Endothelial cell of umbilical vein (primary cell): ENCODE results near the gene CCBE1. TPM values are rescaled to one million over a fixed set of nuclear protein-coding genes. Genes with fewer than 3 reads are reported as not detected.

Source experiments
- BruUV-seq: library from RNA; stranded (reverse); fragments of 400-500 nt; replicated peaks from 2 replicates; lab custom pipeline; 2021; lab: Mats Ljungman, UMichigan
- CTCF ChIA-PET: fragments of 300-600, 350-600 bp; sonication (Branson Sonifier 250); formaldehyde crosslinking; loops from one replicate; lab custom pipeline; 2021; ENCODE audit warnings: antibody characterized with exemption, inconsistent platforms; lab: Charles Lee
- POLR2A ChIA-PET: fragments of 300-600, 350-600 bp; sonication (Branson Sonifier 250); formaldehyde crosslinking; loops from one replicate; lab custom pipeline; 2021; ENCODE audit warnings: antibody characterized with exemption, inconsistent platforms; lab: Charles Lee
- DNase-seq: peaks from one replicate; pipeline ENCODE4 v3.0.0-alpha.2; 2011; ENCODE audit warnings: low read depth, low spot score
- FAIRE-seq: peaks from 2 replicates; lab custom pipeline; 2011; peaks lifted over from hg19 to GRCh38; lab: Jason Lieb, UNC
- H2AFZ ChIP-seq: 2 replicates; pipeline ENCODE4 v1.6.0; 2012; ENCODE audit warnings: low read depth, low read length, control low read depth, inconsistent platforms
- H3K27ac ChIP-seq: 2 replicates; pipeline ENCODE4 v1.5.1; 2011; ENCODE audit warnings: low read depth, mild to moderate bottlenecking, control low read depth, low read length, moderate library complexity; ENCODE audit not compliant: insufficient read depth
- H3K27me3 ChIP-seq, 2 experiments: 2 replicates each; pipeline versions ENCODE4 v1.6.0 to v1.6.1; 2011; ENCODE audit warnings: low read length in 2 of 2, mixed read lengths in 1 of 2; ENCODE audit not compliant: control insufficient read depth in 2 of 2, insufficient read depth in 2 of 2
- H3K36me3 ChIP-seq, 2 experiments: 2 replicates in 1 of 2; 3 replicates in 1 of 2; pipeline ENCODE4 v1.5.1; 2011; ENCODE audit warnings: low read length in 2 of 2, mild to moderate bottlenecking in 1 of 2, moderate library complexity in 1 of 2; ENCODE audit not compliant: control insufficient read depth in 2 of 2, insufficient read depth in 2 of 2; ENCODE audit errors: extremely low read depth in 1 of 2
- H3K4me1 ChIP-seq: 3 replicates; pipeline ENCODE4 v1.5.1; 2011; ENCODE audit warnings: mild to moderate bottlenecking, low read length; ENCODE audit not compliant: control insufficient read depth, insufficient read depth; ENCODE audit errors: extremely low read depth
- H3K4me2 ChIP-seq: 2 replicates; pipeline ENCODE4 v1.6.1; 2011; ENCODE audit warnings: low read length, control low read depth, mixed read lengths; ENCODE audit not compliant: insufficient read depth
- H3K4me3 ChIP-seq, 3 experiments: fragments of 200-600 bp in 1 of 3; sonication (generic), shearing (Covaris generic) in 1 of 3; replicated peaks in 1 of 3; 2 replicates each; pipeline ENCODE4 v1.5.1; 2011 to 2016; ENCODE audit warnings: control low read depth in 3 of 3, low read length in 3 of 3, mild to moderate bottlenecking in 2 of 3, inconsistent platforms in 1 of 3, low read depth in 1 of 3, moderate library complexity in 1 of 3; ENCODE audit not compliant: insufficient read depth in 1 of 3
- H3K79me2 ChIP-seq: 2 replicates; pipeline ENCODE4 v1.6.0; 2012; ENCODE audit warnings: low read length, inconsistent platforms; ENCODE audit not compliant: control insufficient read depth, insufficient read depth
- H3K9ac ChIP-seq: replicated peaks from 2 replicates; pipeline ENCODE3; 2011; ENCODE audit warnings: low read length, control low read depth; ENCODE audit not compliant: insufficient read depth; ENCODE audit errors: extremely low read depth
- H3K9me1 ChIP-seq: replicated peaks from 3 replicates; pipeline ENCODE4 v1.6.0; 2011; ENCODE audit warnings: mild to moderate bottlenecking, low read length; ENCODE audit not compliant: control insufficient read depth, insufficient read depth; ENCODE audit errors: extremely low read depth
- H3K9me3 ChIP-seq: replicated peaks from 2 replicates; pipeline ENCODE4 v1.5.1; 2012; ENCODE audit warnings: low read length, inconsistent platforms; ENCODE audit not compliant: control insufficient read depth, insufficient read depth
- H4K20me1 ChIP-seq: replicated peaks from 2 replicates; pipeline ENCODE3; 2011; ENCODE audit warnings: mild to moderate bottlenecking, low read length; ENCODE audit not compliant: control insufficient read depth, insufficient read depth; ENCODE audit errors: extremely low read depth
- EZH2 ChIP-seq: IDR thresholded peaks from 2 replicates; pipeline ENCODE4 v1.6.1; 2012; ENCODE audit warnings: borderline replicate concordance, low read depth, mild to moderate bottlenecking, moderate library complexity, low read length, inconsistent platforms; ENCODE audit not compliant: severe bottlenecking
- FOS ChIP-seq: IDR thresholded peaks from 2 replicates; pipeline ENCODE4 v1.6.1; 2011; ENCODE audit warnings: mild to moderate bottlenecking, low read length, moderate library complexity, borderline replicate concordance; ENCODE audit not compliant: insufficient read depth
- GATA2 ChIP-seq: IDR thresholded peaks from 2 replicates; pipeline ENCODE4 v1.7.0; 2011; ENCODE audit warnings: low read depth, mild to moderate bottlenecking, moderate library complexity, mixed read lengths, low read length; ENCODE audit not compliant: insufficient read length, insufficient read depth
- JUN ChIP-seq: IDR thresholded peaks from 2 replicates; pipeline ENCODE4 v1.6.1; 2011; ENCODE audit warnings: borderline replicate concordance, low read depth; ENCODE audit not compliant: insufficient read length, insufficient read depth
- MYC ChIP-seq: IDR thresholded peaks from one replicate; pipeline ENCODE4 v1.6.1; 2011; ENCODE audit warnings: mild to moderate bottlenecking, low read depth, low read length
- POLR2A ChIP-seq: IDR thresholded peaks from 2 replicates; pipeline ENCODE4 v1.6.1; 2012; ENCODE audit warnings: low read depth, mild to moderate bottlenecking, control low read depth, low read length
- POLR2AphosphoS5 ChIP-seq: IDR thresholded peaks from 2 replicates; pipeline ENCODE4 v1.6.1; 2012; ENCODE audit warnings: low read depth, mild to moderate bottlenecking, control low read depth, low read length, moderate library complexity; ENCODE audit not compliant: insufficient read depth
- dilution Hi-C: fragments of 300-500 bp; cut with MboI; formaldehyde crosslinking; loops from one replicate; pipeline ENCODE4 v1.15.0; 2019; ENCODE audit warnings: low sequenced_read_pairs; ENCODE audit not compliant: extremely low pct_ligation_motif_present
- intact Hi-C: fragments of 100-400 bp; cut with micrococcal nuclease; formaldehyde crosslinking; loops from one replicate; pipeline ENCODE4 v1.10.0; 2022
- polyA plus RNA-seq, 4 experiments: library from polyadenylated mRNA; depleted of rRNA in 3 of 4; stranded (reverse) in 3 of 4; unstranded in 1 of 4; fragments of >200 nt; gene quantifications; 2 replicates each; pipeline versions ENCODE4 v1.2.1 to v1.2.3, GENCODE V29; 2011 to 2012; ENCODE audit warnings: missing spikeins in 1 of 4
- total RNA-seq: library from RNA; stranded (reverse); gene quantifications from 2 replicates; pipeline ENCODE4 v1.2.3, GENCODE V29; 2021
- TF ChIP-seq, protein P1 (sequence below): IDR thresholded peaks from 2 replicates; pipeline ENCODE4 v1.6.1; 2011; ENCODE audit not compliant: insufficient read depth, insufficient read length
- TF ChIP-seq, protein P2 (sequence below), 2 donors: IDR thresholded peaks; 1 replicate in 1 of 2; 2 replicates in 1 of 2; pipeline ENCODE4 v1.5.1; 2011; ENCODE audit warnings: low read length in 2 of 2, mild to moderate bottlenecking in 2 of 2, moderate library complexity in 2 of 2, control low read depth in 1 of 2, inconsistent platforms in 1 of 2, low read depth in 1 of 2; ENCODE audit not compliant: insufficient read depth in 1 of 2; ENCODE audit errors: extremely low read depth in 1 of 2

The CCBE1 gene
- total and polyA plus RNA-seq, 2 donors (not counting 3 experiments of a cell fraction or from before 2014, with no cell fraction given): 0.04 TPM; not detected in 1

DNA sequence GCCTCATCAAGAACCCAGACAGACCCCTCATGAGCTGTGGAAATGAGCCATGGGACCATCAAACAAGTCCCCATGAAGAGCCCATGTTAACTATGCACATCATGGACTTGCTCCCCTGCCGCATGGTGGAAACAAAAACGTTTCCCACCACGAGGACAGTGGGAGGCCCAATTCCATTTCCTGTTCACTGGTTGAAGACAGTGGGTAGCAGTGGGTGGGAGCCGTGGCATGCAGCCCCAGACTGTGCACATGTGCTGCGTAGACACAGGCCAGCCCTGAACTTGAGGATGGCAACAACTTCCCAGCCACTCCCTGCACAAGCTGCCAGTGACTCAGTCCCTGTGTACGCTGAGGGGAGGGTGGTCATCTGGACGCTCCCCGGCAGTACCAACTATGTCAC, 229.7 kb downstream of the CCBE1 start:
- Histone ChIP-seq H3K27ac (no peak overlapping the region), H3K4me3 (no peak overlapping the region), H4K20me1 (no peaks in the 10 kb centered on the region), H3K9me3 (no peaks in the 10 kb centered on the region), H3K9me1 (no peaks in the 10 kb centered on the region), H3K36me3 (no peaks in the 10 kb centered on the region), H3K9ac (no peak overlapping the region), H3K27me3 (no peaks in the 10 kb centered on the region), H3K4me2 (no peak overlapping the region), H3K4me1 (no peaks in the 10 kb centered on the region), H2AFZ (no peak overlapping the region), H3K79me2 (no peaks in the 10 kb centered on the region)
- DNase-seq (no peak), FAIRE-seq (no peak)
- dilution Hi-C loops: no loop called here
- POLR2A ChIA-PET: no interaction called here
- intact Hi-C loops: no loop called here
- no TSS peak for BruUV-seq
- TF ChIP-seq EZH2: no peak
- no peak for TF ChIP-seq MYC
- TF ChIP-seq, protein P1, sequence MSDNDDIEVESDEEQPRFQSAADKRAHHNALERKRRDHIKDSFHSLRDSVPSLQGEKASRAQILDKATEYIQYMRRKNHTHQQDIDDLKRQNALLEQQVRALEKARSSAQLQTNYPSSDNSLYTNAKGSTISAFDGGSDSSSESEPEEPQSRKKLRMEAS: no peak
- no peak for TF ChIP-seq FOS
- no peak for TF ChIP-seq POLR2AphosphoS5
- TF ChIP-seq, protein P2, sequence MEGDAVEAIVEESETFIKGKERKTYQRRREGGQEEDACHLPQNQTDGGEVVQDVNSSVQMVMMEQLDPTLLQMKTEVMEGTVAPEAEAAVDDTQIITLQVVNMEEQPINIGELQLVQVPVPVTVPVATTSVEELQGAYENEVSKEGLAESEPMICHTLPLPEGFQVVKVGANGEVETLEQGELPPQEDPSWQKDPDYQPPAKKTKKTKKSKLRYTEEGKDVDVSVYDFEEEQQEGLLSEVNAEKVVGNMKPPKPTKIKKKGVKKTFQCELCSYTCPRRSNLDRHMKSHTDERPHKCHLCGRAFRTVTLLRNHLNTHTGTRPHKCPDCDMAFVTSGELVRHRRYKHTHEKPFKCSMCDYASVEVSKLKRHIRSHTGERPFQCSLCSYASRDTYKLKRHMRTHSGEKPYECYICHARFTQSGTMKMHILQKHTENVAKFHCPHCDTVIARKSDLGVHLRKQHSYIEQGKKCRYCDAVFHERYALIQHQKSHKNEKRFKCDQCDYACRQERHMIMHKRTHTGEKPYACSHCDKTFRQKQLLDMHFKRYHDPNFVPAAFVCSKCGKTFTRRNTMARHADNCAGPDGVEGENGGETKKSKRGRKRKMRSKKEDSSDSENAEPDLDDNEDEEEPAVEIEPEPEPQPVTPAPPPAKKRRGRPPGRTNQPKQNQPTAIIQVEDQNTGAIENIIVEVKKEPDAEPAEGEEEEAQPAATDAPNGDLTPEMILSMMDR (IDR thresholded peaks at IDR 0.05; ENCODE audit: extremely low read depth in 1 of 2, insufficient read depth in 1 of 2, low read depth in 1 of 2, low read length in 2 of 2): no peak
- TF ChIP-seq GATA2: no peak
- no peak for TF ChIP-seq POLR2A
- TF ChIP-seq JUN: no peak
- CTCF ChIA-PET: no interaction called here
